ENCODE data around the gene TP53TG5.
A peak's percentile ranks its signal among the peaks of the same experiment; 100 is the strongest.

Gene TP53TG5

DNA sequence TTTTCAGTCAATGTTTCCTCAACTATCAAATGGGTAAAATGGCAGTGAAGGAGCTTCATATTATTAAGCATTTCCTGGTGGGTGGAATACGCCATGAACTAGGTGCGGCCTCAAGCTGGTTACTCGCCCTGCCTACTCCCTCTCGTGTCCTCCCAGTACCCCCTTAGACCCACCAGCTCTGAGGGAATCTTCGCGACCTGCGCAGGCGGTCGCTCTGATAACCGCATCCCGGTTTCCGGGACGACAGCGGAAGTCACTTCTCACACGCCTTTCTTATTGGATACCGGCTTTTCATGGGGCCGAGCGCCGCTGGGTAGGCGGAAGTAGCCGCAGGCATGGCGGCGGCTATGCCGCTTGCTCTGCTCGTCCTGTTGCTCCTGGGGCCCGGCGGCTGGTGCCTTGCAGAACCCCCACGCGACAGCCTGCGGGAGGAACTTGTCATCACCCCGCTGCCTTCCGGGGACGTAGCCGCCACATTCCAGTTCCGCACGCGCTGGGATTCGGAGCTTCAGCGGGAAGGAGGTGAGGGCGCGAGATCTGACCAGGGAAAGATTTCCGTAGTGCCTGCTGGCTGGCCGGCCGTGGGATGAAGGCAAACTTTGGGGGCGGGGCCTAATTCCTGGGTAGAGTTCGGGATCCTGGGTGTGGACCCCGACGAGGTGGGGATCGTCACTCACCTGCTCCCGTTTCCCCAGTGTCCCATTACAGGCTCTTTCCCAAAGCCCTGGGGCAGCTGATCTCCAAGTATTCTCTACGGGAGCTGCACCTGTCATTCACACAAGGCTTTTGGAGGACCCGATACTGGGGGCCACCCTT lies 37.9 kb upstream of the TP53TG5 start, which contains the start of gene PIGT (continued):
- TF ChIP-seq, protein P1, sequence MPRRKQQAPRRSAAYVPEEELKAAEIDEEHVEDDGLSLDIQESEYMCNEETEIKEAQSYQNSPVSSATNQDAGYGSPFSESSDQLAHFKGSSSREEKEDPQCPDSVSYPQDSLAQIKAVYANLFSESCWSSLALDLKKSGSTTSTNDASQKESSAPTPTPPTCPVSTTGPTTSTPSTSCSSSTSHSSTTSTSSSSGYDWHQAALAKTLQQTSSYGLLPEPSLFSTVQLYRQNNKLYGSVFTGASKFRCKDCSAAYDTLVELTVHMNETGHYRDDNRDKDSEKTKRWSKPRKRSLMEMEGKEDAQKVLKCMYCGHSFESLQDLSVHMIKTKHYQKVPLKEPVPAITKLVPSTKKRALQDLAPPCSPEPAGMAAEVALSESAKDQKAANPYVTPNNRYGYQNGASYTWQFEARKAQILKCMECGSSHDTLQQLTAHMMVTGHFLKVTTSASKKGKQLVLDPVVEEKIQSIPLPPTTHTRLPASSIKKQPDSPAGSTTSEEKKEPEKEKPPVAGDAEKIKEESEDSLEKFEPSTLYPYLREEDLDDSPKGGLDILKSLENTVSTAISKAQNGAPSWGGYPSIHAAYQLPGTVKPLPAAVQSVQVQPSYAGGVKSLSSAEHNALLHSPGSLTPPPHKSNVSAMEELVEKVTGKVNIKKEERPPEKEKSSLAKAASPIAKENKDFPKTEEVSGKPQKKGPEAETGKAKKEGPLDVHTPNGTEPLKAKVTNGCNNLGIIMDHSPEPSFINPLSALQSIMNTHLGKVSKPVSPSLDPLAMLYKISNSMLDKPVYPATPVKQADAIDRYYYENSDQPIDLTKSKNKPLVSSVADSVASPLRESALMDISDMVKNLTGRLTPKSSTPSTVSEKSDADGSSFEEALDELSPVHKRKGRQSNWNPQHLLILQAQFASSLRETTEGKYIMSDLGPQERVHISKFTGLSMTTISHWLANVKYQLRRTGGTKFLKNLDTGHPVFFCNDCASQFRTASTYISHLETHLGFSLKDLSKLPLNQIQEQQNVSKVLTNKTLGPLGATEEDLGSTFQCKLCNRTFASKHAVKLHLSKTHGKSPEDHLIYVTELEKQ (tag by site-specific recombination; IDR thresholded peaks at IDR 0.05; ENCODE audit: borderline replicate concordance) = no peak
- no peak for TF ChIP-seq ZNF112 (tag by site-specific recombination; IDR thresholded peaks at IDR 0.05)
- TF ChIP-seq SCRT2 (tag by site-specific recombination; IDR thresholded peaks at IDR 0.05) = peak; percentile 98
- TF ChIP-seq, protein P2, sequence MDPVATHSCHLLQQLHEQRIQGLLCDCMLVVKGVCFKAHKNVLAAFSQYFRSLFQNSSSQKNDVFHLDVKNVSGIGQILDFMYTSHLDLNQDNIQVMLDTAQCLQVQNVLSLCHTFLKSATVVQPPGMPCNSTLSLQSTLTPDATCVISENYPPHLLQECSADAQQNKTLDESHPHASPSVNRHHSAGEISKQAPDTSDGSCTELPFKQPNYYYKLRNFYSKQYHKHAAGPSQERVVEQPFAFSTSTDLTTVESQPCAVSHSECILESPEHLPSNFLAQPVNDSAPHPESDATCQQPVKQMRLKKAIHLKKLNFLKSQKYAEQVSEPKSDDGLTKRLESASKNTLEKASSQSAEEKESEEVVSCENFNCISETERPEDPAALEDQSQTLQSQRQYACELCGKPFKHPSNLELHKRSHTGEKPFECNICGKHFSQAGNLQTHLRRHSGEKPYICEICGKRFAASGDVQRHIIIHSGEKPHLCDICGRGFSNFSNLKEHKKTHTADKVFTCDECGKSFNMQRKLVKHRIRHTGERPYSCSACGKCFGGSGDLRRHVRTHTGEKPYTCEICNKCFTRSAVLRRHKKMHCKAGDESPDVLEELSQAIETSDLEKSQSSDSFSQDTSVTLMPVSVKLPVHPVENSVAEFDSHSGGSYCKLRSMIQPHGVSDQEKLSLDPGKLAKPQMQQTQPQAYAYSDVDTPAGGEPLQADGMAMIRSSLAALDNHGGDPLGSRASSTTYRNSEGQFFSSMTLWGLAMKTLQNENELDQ (tag by site-specific recombination; IDR thresholded peaks at IDR 0.05; ENCODE audit: low read depth) = no peak
- TF ChIP-seq, protein P3, sequence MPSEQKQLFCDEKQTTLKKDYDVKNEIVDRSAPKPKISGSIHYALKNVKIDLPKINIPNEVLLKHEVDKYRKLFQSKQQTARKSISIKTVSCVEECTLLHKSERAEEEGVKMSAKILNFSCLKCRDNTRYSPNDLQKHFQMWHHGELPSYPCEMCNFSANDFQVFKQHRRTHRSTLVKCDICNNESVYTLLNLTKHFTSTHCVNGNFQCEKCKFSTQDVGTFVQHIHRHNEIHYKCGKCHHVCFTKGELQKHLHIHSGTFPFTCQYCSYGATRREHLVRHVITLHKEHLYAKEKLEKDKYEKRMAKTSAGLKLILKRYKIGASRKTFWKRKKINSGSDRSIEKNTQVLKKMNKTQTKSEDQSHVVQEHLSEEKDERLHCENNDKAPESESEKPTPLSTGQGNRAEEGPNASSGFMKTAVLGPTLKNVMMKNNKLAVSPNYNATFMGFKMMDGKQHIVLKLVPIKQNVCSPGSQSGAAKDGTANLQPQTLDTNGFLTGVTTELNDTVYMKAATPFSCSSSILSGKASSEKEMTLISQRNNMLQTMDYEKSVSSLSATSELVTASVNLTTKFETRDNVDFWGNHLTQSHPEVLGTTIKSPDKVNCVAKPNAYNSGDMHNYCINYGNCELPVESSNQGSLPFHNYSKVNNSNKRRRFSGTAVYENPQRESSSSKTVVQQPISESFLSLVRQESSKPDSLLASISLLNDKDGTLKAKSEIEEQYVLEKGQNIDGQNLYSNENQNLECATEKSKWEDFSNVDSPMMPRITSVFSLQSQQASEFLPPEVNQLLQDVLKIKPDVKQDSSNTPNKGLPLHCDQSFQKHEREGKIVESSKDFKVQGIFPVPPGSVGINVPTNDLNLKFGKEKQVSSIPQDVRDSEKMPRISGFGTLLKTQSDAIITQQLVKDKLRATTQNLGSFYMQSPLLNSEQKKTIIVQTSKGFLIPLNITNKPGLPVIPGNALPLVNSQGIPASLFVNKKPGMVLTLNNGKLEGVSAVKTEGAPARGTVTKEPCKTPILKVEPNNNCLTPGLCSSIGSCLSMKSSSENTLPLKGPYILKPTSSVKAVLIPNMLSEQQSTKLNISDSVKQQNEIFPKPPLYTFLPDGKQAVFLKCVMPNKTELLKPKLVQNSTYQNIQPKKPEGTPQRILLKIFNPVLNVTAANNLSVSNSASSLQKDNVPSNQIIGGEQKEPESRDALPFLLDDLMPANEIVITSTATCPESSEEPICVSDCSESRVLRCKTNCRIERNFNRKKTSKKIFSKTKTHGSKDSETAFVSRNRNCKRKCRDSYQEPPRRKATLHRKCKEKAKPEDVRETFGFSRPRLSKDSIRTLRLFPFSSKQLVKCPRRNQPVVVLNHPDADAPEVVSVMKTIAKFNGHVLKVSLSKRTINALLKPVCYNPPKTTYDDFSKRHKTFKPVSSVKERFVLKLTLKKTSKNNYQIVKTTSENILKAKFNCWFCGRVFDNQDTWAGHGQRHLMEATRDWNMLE (tag by site-specific recombination; conservative IDR thresholded peaks at IDR 0.05; ENCODE audit: low read depth) = peak; percentile 95
- TF ChIP-seq KLF8 (tag by site-specific recombination; IDR thresholded peaks at IDR 0.05) = peak; percentile 29; the same call in 1 of the 2 replicates
- TF ChIP-seq ZNF560 (tag by site-specific recombination; IDR thresholded peaks at IDR 0.05; ENCODE audit: borderline replicate concordance) = no peak
- no peak for TF ChIP-seq ZNF785 (tag by site-specific recombination; IDR thresholded peaks at IDR 0.05)
- TF ChIP-seq ZNF701 (tag by site-specific recombination; IDR thresholded peaks at IDR 0.05) = no peak
- TF ChIP-seq, protein P4, sequence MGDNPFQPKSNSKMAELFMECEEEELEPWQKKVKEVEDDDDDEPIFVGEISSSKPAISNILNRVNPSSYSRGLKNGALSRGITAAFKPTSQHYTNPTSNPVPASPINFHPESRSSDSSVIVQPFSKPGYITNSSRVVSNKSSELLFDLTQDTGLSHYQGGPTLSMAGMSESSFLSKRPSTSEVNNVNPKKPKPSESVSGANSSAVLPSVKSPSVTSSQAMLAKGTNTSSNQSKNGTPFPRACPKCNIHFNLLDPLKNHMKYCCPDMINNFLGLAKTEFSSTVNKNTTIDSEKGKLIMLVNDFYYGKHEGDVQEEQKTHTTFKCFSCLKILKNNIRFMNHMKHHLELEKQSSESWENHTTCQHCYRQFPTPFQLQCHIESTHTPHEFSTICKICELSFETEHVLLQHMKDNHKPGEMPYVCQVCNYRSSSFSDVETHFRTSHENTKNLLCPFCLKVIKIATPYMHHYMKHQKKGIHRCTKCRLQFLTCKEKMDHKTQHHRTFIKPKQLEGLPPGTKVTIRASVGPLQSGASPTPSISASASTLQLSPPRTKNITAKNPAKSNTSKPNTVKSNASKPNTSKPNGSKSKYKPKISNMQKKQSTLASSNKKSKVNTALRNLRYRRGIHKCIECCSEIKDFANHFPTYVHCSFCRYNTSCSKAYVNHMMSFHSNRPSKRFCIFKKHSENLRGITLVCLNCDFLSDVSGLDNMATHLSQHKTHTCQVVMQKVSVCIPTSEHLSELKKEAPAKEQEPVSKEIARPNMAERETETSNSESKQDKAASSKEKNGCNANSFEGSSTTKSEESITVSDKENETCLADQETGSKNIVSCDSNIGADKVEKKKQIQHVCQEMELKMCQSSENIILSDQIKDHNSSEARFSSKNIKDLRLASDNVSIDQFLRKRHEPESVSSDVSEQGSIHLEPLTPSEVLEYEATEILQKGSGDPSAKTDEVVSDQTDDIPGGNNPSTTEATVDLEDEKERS (tag by site-specific recombination; IDR thresholded peaks at IDR 0.05) = no peak
- TF ChIP-seq, protein P5, sequence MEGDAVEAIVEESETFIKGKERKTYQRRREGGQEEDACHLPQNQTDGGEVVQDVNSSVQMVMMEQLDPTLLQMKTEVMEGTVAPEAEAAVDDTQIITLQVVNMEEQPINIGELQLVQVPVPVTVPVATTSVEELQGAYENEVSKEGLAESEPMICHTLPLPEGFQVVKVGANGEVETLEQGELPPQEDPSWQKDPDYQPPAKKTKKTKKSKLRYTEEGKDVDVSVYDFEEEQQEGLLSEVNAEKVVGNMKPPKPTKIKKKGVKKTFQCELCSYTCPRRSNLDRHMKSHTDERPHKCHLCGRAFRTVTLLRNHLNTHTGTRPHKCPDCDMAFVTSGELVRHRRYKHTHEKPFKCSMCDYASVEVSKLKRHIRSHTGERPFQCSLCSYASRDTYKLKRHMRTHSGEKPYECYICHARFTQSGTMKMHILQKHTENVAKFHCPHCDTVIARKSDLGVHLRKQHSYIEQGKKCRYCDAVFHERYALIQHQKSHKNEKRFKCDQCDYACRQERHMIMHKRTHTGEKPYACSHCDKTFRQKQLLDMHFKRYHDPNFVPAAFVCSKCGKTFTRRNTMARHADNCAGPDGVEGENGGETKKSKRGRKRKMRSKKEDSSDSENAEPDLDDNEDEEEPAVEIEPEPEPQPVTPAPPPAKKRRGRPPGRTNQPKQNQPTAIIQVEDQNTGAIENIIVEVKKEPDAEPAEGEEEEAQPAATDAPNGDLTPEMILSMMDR (tag by site-specific recombination; IDR thresholded peaks at IDR 0.05) = no peak
- no peak for TF ChIP-seq ZNF433 (tag by site-specific recombination; IDR thresholded peaks at IDR 0.05; ENCODE audit: low read depth)
- no peak for TF ChIP-seq ZNF341 (tag by site-specific recombination; IDR thresholded peaks at IDR 0.05; ENCODE audit: low read depth)
- TF ChIP-seq ZNF223 (tag by site-specific recombination; IDR thresholded peaks at IDR 0.05) = no peak
- no peak for TF ChIP-seq MEIS1 (CRISPR knock-in tag; IDR thresholded peaks at IDR 0.05; ENCODE audit: borderline replicate concordance)
- 0 out of 2 replicates have a peak, but pooled peaks have one; percentile 35 for TF ChIP-seq ZNF600 (tag by site-specific recombination; IDR thresholded peaks at IDR 0.05)
- TF ChIP-seq, protein P6, sequence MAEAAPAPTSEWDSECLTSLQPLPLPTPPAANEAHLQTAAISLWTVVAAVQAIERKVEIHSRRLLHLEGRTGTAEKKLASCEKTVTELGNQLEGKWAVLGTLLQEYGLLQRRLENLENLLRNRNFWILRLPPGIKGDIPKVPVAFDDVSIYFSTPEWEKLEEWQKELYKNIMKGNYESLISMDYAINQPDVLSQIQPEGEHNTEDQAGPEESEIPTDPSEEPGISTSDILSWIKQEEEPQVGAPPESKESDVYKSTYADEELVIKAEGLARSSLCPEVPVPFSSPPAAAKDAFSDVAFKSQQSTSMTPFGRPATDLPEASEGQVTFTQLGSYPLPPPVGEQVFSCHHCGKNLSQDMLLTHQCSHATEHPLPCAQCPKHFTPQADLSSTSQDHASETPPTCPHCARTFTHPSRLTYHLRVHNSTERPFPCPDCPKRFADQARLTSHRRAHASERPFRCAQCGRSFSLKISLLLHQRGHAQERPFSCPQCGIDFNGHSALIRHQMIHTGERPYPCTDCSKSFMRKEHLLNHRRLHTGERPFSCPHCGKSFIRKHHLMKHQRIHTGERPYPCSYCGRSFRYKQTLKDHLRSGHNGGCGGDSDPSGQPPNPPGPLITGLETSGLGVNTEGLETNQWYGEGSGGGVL (tag by site-specific recombination; IDR thresholded peaks at IDR 0.05) = no peak
- no peak for TF ChIP-seq ZNF140 (tag by site-specific recombination; IDR thresholded peaks at IDR 0.05)
- TF ChIP-seq ZNF169 (tag by site-specific recombination; IDR thresholded peaks at IDR 0.05) = no peak

Data from HEK293 (cell line).